HG03442 (cell line): Measurements from ENCODE around the gene RIN3.

Experiments used
- ATAC-seq: cut with Tn5 transposase; IDR thresholded peaks from one replicate; pipeline ENCODE4 v1.9.1; 2021; ENCODE audit warnings: mild to moderate bottlenecking, moderate library complexity; ENCODE audit not compliant: unreplicated experiment

RIN3 gene

DNA sequence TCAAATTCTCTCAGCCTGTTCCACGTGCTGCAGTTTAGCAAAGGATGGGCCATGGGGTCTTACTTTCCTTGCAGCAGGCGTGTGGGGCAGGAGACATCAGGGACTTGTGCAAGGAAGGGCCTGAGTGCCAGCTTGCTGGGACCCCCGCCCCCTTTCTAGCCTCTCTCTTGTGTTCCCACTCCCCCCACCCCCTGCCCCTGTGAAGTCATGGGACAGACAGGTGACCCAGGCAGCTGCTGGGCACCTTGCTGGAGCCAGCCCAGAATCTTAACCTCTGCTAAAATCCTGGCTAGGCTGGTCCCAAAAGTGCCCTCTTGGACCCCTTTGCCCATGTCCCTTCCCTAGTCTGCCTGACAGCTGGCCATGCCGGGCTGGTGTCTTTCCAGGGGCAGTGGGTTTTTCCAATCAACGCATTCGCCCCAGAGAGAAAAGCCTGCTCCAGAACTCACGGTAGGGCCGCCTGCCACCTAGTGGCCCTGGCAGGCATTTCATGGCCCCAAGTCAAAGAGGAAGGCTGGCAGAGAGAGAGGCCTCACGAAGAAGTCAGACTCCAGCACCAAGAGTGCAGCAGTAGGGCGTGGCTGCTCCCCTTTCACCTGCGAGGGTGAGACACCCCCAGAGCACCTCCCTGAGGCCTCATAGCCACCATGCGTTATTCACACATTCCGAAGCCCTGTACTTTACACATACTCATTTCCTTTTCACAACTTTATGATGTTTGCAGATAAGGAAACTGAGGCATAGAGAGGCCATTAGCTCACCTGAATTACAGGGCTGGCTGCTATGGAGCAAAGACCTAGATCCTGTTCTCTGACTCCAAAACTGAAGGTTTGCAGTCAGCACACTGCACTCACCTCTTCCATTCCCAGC lies 167.4 kb downstream of the RIN3 start:
- ATAC-seq: no peak

DNA sequence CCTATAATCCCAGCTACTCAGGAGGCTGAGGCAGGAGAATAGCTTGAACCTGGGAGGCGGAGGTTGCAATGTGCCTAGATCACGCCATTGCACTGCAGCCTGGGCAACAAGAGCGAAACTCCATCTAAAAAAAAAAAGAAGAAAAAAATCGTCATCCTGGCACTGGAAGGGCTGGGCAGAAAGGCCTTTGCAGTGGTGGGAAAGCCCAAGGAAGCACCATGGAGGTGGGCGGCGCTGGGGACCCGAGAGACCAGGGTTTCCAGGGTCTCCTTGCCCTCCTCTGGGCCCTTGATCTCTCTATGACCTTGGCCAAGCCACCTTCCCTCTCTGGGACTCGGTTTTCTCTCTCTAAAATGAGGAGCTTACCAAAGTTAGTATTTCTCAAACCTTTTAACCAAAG lies 169.5 kb downstream of the RIN3 start:
- no peak for ATAC-seq

DNA sequence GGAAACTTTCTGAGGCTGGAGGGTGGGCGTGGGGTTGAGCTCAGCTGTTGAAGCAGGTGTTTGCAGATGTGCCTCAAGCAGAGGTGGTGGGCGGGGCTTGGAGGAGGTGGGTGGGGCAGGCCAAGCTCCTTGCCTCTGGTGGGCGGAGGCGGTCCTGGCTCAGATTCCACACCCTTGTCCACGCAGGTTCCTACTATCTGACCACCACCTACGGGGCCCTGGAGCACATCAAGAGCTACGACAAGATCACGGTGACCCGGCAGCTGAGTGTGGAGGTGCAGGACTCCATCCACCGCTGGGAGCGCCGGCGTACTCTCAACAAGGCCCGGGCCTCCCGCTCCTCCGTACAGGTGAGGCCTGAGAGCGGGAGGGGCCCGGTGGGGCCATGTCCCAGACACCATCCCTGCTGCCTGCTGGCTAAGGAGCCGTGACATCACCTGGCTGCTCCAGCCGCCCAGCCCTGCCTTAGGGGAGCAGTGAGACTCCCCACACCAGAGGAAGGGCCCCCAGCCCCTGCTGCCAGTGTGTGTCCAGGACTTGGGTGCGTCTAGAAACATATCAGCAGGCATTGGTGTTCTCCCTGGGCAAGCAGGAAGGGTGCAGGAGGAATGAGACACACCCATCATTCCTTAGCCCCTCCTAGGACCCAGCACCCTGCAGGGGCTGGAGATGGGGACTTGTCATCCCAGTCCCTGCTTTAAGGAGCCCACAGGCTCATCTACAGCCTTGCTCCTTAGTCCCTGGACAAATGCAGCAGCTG lies 171.4 kb downstream of the RIN3 start:
- ATAC-seq: no peak

DNA sequence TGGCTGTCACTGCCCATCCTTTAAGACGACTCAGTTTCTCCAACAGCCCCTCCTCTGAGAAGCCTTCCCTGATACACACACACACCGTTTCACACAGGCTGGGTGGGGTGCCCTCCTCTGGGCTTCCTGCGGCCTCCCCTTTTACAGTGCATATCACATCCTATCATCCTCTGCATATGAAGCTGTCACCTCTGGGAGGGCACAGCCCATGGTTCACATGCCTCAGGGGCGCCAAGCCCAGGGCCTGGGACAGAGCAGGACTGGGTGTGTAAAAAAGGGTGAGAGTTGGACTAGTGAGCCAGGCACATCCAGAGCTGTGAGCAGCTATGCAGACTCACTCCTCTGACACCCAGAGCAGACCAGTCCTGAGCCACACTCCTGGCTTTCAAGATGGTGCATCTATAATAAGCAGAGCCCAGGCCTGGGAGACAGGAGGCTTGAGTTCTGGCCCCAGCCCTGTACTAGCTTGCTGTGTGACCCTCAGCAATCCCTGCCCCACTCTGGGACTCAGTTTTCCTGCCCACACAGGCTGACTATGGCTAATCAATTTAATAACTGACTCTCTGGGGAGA lies 172.3 kb downstream of the RIN3 start:
- no peak for ATAC-seq

DNA sequence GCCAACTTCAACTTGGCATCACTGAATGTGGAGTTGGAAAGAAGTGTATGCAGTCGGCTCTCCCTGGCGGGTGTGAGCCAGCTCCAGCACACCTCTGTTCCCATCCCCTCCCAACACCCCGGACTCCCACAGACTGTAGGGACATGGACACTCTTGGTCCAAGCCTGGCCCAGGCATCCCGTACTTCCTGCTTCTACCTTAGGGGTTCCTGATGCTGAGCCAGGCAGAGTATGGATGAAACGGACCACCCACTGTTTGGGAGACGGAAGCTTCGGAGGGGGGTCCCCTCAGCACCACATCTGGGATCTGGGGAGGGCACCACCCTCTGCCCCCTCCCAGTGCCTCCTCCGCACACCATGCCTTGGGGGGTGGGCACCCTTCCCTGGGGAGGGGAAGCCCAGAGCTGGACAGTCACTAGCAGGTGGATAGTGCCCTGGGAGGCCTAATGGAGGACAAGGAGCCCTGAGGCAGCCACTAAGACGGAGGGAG lies 172.9 kb downstream of the RIN3 start:
- ATAC-seq: no peak

DNA sequence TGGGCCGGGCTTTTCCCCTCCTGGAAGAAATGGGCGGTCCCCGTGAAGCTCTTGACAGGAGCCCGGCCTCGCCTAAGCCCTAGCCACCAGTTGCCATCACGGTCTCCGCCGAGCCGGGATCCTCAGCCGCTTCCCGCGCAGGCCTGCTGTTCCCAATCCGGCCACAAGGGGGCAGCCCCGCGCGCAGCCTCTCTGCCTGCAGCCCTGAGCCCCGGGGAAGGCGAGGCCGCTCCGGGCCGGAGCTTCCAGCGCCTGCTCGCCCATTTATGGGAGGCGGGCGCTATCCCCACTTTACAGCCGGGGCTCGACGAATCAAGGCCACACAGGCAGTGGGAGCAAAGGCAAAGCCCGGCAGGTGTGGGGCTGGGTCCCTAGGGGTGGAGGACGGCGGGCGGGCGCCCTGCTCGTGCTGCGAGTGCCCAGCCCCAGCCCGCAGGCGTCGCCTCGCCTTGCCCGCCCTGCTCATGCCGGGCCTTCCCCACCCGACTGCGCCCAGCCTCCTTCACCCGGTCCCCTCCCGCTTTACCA lies 173.4 kb downstream of the RIN3 start:
- peak; percentile 57 for ATAC-seq

DNA sequence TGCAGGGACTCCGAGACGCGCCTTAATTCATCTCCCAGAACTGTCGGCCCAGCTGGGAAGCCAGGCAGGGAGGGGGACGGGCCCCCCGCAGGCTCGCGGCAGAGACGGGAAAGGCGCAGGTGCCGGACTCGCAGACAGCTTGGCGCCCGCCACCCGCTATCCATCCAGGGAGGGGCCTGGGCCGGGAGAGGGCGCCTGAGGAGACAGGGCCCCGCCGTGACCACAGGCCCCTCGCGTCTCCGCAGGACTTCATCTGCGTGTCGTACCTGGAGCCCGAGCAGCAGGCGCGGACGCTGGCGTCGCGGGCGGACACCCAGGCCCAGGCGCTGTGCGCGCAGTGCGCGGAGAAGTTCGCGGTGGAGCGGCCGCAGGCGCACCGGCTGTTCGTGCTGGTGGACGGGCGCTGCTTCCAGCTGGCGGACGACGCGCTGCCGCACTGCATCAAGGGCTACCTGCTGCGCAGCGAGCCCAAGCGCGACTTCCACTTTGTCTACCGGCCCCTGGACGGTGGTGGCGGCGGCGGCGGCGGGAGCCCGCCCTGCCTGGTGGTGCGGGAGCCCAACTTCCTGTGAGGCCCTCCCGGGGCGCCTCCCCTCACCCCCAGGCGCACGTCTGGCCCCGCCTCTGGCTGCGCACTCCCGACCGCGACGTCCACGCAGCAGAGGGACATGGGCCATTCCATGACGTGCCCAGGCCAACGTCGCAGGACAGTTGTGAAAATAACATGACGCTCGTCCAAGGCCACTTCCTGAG lies 174.3 kb downstream of the RIN3 start:
- no peak for ATAC-seq

DNA sequence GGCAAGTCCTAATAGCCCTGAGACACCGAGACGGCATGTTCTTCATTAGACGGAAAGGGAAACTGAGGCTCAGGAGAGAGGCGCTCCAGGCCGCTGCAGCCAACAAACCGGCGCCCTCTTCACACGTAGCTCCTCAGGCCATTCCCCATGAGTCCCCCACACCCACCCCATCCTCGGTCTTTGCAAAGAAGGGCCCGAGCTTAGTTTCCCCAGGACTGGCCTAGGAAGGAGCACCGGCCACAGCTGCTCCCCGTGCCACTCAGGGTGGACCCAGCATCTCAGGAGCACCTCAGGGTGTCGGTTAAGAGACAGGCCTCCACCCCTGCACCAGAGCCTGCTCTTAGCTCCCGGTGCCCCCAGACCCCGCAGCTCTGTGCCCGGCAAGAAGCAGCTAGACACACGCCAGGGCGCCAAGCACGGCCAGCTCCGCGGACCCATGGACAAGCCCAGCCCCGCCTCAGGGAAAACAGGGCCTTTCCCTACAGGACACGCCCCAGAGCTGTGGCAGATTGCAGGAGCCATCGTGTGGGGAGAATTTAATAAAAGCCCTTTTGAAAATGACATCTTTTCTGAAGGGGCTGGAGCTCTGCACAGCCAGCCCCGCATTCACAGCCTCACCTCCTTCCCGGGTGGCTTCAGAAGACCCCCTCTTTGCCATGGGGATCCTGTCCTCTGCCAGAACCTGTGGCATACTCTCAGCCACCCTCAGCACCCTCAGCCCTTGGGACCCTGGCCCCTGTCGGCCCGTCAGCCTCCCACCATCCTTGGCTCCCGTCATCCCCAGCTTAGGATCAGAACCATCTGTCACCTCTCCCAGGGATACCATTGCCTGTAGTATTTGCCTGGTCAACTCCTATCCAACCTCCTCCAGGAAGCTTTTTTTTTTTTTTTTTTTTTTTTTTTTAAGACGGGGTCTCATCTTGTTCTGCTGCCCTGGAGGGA lies 175.1 kb downstream of the RIN3 start:
- ATAC-seq: no peak

DNA sequence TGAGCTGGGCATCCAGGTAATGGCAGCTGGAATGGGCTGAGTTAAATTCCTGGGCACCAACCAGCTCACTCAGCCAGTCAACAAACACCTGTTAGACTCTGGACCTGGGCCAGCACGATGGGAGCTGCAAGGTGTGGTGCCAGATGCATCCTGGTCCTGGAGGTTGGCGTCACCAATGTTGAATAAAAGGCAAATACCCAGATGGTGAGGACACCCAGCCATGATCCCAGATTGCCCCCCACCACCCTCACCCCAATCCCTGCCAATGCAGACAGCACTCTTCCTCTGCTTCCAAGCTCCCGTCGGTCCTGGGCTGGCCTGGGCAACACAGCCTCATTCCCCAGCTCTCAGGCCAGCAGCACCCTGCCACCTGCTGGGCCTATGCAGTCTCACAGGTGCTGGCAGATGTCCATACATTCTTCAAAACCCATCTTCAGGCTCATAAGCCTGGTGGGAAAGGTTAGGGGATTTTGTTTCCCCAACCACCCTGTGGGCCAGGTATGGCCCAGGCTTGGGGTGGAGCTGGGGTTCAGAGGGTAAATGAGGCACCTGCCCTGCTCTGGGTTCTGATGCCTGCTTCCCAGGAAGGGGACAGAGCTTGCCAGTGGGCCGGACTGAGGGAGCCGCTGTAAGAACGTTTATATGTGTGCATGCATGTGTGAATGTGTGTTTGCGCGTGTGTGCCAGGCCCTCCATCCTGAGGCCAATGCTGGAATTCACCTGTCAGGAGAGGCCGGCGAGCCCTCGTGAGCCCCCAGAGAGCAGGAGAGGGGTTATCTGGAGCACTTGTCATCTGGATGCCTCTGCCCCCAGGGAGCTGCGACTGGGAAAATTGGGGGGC lies 176.8 kb downstream of the RIN3 start:
- ATAC-seq: no peak

DNA sequence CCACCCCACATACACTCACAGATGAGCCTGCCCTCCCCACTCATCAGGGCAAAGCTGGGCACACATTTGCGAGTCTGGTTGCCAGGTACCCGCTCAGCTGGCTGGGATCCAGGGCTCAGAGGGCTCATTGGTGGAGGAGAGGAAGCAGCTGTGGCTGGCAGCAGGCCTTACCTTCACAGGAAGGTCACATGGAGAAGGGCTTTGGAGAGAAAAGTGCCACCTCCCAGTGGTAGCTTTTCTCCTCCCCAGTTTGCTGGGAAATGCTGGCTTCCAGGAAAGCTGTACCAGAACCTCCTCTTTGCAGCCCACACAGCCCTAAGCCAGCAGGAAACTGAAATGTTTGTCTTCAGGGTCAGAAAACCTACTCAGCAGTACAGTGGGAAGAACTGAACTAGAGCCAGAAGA lies 179.2 kb downstream of the RIN3 start:
- no peak for ATAC-seq

DNA sequence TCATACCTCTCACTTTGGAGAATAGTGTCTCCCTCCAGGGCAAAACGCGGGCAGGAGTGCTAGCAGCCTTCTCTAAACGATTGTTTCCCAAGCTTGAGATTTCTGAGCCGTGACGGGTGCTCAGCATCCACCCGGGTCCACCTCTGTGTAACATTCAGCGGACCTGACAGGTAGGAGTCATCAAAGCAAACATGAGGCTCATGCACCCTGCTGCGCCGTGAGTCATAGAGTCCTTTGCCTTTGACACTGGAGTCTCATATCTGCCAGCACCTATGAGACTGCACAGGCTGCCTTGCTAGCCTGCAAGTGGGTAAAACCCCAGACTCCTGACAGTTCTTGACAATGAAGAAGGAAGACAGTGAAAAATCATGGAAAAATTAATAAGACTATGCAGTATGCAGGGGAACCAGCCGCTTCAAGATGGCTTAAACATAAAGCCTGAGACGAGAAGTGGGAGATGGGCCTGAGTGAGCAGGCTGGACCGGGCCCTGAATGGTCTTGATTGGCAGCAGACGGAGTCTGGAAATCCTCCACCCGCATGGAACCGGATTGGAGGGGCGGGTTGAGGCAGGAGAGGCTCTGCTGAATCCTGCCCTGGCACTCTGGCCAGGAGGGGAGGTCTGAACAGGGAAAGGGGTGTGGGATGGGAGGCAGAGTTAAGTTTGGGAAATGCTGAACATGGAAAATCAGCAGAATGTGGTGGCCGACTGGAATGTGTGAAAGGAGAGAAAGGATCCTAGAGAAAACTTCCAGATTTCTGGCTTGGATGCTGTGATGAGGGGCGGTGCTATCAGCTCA lies 180.6 kb downstream of the RIN3 start:
- no peak for ATAC-seq

DNA sequence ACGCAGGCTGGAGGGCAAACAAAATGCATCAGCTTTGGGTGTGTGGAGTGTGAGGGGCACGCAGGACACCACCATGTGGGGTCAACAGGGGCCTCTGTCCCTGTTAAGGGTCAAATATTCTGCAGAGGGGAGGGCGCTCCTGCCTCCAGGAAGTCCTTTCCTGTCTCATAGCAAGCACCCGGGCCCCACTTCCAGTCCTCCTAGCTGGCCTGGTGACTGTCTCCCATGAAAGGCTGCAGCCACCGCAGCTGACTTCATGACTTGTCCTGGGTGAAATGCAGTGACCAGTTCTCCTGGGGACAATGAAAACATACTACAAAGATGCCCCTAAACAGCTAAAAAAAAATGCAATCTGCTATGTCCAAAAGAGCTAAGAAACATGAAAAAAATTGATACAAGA lies 181.2 kb downstream of the RIN3 start:
- no peak for ATAC-seq

DNA sequence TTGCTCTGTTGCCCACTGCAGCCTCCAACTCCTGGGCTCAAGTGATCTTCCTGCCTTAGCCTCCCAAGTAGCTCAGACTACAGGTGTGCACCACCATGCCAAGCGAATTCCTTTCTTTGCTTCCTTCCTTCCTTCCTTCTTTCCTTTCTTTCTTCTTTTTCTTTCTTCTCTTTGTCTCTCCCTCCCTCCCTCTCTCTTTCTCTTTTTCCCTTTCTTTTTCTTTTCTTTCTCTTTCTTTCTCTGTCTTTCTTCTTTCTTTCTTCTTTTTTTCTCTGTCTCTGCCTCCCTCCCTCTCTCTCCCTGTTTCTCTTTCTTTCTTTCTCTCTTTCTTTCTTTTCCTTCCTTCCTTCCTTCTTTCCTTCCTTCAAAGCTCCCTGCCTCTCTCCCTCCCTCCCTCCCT lies 182.0 kb downstream of the RIN3 start:
- no peak for ATAC-seq

DNA sequence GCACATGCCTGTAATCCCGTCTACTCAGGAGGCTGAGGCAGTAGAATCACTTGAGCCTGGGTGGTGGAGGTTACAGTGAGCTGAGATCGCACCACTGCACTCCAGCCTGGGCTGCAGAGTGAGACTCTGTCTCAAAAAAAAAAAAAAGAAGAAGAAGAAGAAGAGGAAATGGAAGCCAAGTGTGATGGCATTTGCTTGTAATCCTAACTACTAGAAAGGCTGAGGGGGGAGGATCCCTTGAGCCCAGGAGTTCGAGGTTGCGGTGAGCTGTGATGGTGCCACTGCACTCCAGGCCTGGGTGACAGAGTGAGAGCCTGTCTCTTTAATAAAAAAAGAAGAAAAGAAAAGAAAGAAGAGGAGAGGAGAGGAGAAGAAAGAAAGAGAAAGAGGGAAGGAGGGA lies 182.8 kb downstream of the RIN3 start:
- no peak for ATAC-seq

DNA sequence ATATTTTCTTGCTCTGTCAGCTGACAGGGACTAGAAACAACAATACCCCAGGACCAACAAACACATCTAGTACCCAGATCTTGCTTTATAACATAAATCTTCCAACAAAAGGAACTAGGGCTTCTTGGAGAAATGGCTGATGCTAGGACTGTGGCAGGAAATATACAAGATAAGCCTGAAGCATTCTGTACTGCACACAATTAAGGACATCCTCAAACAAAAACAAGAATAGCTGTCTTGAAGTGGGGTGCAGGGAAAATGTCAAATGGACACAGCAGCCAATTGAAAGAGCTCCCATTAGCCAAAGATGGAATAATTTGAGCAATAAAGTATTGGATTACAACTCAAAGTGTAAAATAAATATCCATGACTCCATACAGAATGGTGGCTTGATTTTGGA lies 184.8 kb downstream of the RIN3 start:
- no peak for ATAC-seq

DNA sequence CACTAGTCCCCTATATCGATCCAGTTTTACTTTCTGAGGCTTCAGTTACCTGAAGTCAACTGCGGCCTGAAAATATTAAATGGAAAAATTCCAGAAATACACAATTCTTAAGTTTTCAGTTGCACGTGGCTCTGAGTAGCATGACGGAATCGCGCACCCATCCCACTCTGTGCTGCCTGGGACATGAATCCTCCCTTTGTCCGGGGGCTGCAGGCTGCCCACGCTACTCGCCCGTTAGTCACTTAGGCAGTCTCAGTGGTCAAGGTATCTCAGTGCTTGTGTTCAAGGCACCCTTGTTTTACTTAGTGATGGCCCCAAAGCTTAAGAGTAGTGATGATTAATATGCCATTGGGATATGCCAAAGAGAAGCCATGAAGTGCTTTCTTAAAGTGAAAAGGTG lies 188.2 kb downstream of the RIN3 start:
- ATAC-seq: no peak

DNA sequence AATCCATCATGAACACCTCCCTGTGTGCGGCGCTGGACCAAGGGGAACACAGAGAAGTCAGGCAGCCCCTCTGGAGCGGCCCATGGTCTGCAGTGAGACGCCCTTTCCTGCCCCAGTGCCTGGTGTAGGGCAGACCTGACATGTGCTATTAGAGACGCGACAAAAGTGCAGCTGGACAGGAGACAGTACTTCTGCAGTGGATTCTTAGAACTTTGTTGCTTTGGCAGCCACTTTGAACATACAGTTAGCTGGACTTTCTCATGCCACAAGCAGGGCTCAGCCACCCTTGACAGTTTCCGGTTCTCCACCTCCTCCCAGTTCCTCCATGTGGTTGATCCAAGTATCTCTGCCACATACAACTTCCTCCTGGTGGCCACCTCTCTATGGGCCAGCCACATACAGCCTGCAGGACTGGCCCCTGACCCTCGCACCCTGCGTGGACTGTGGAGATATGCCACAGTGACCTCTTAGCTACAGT lies 188.9 kb downstream of the RIN3 start:
- no peak for ATAC-seq

DNA sequence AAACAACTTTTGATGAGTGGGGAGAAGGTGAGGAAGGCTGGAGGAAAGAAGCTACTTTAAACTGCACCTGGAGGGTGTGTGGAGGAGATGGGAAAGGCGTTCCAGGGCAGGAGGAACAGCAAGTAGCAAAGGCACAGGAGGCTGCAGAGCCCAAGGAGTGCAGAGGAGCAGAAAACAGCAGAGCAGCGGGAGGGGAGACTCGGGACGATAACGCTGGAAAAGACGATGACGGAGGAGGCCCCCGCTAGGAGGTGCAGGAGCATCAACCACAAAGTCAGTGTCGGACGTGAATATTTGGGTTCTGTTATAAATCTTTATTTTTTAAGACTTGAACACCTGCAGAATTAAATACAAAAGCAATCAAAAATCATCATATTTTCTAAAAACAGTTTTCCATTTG lies 189.9 kb downstream of the RIN3 start:
- no peak for ATAC-seq
